PC-3 (cell line): ENCODE measurements around the gene TRPM1. TPM values are rescaled to one million over a fixed set of nuclear protein-coding genes. Genes with fewer than 3 reads are reported as not detected.

Experiments
- ATAC-seq: fragments of 200-7000 bp; cut with Tn5 transposase; 2 replicates; pipeline ENCODE4 v1.9.1; 2020; ENCODE audit warnings: mild to moderate bottlenecking, moderate library complexity
- BruUV-seq: library from RNA; stranded (reverse); fragments of 400-500 nt; replicated peaks from 2 replicates; lab custom pipeline; 2021; lab: Mats Ljungman, UMichigan
- CTCF ChIA-PET: fragments of 300-600 bp; sonication (Branson Sonifier 250); formaldehyde crosslinking; loops from one replicate; lab custom pipeline; 2022; ENCODE audit warnings: antibody characterized with exemption; lab: Charles Lee
- POLR2A ChIA-PET: fragments of 300-600 bp; sonication (Branson Sonifier 250); formaldehyde crosslinking; loops from one replicate; lab custom pipeline; 2022; ENCODE audit warnings: antibody characterized with exemption; ENCODE audit not compliant: unreplicated experiment; lab: Charles Lee
- DNase-seq: peaks from one replicate; pipeline ENCODE4 v3.0.0-alpha.2; 2015
- H2AFZ ChIP-seq: fragments of 300-600 bp; sonication (generic); 2 replicates; pipeline ENCODE4 v1.6.0; 2016; ENCODE audit warnings: antibody characterized with exemption, low read length
- H3F3A ChIP-seq: fragments of 300-600 bp; sonication (generic); one replicate; pipeline ENCODE4 v1.6.0; 2017; ENCODE audit warnings: antibody characterized with exemption, low read length, control low read depth, mild to moderate bottlenecking; ENCODE audit not compliant: unreplicated experiment
- H3K27ac ChIP-seq: fragments of 300-600 bp; sonication (generic); 2 replicates; pipeline ENCODE4 v1.5.1; 2016; ENCODE audit warnings: mild to moderate bottlenecking, low read length
- H3K27me3 ChIP-seq: fragments of 300-600 bp; sonication (generic); 2 replicates; pipeline ENCODE4 v1.6.1; 2016; ENCODE audit warnings: low read length, mixed read lengths
- H3K36me3 ChIP-seq: fragments of 300-600 bp; sonication (generic); 2 replicates; pipeline ENCODE4 v1.6.1; 2016; ENCODE audit warnings: low read depth, mixed run types, low read length, mixed read lengths
- H3K4me1 ChIP-seq: fragments of 300-600 bp; sonication (generic); 2 replicates; pipeline ENCODE4 v1.5.1; 2016; ENCODE audit warnings: low read length; ENCODE audit not compliant: insufficient read depth
- H3K4me2 ChIP-seq: fragments of 300-600 bp; sonication (generic); 2 replicates; pipeline ENCODE4 v1.6.0; 2016; ENCODE audit warnings: low read length
- H3K4me3 ChIP-seq: fragments of 300-600 bp; sonication (generic); 2 replicates; pipeline ENCODE4 v1.5.1; 2016; ENCODE audit warnings: mild to moderate bottlenecking, low read length, mixed read lengths
- H3K79me2 ChIP-seq: fragments of 300-600 bp; sonication (generic); 2 replicates; pipeline ENCODE4 v1.6.1; 2017; ENCODE audit warnings: low read length, mixed read lengths
- H3K9ac ChIP-seq: fragments of 300-600 bp; sonication (generic); 2 replicates; pipeline ENCODE4 v1.6.0; 2016; ENCODE audit warnings: mild to moderate bottlenecking, low read length
- H3K9me2 ChIP-seq: fragments of 300-600 bp; sonication (generic); replicated peaks from 2 replicates; pipeline ENCODE4 v1.6.1; 2016; ENCODE audit warnings: mixed run types, low read length, mixed read lengths
- H3K9me3 ChIP-seq: fragments of 300-600 bp; sonication (generic); 2 replicates; pipeline ENCODE4 v1.6.1; 2016; ENCODE audit warnings: low read length, mixed read lengths
- H4K20me1 ChIP-seq: fragments of 300-600 bp; sonication (generic); 2 replicates; pipeline ENCODE4 v1.6.1; 2016; ENCODE audit warnings: low read length, mixed read lengths
- CTCF ChIP-seq: fragments of 300-600 bp; sonication (generic); conservative IDR thresholded peaks from 2 replicates; pipeline ENCODE4 v1.5.1; 2017; ENCODE audit warnings: antibody characterized with exemption, low read depth, mild to moderate bottlenecking, low read length
- EZH2 ChIP-seq: fragments of 300-600 bp; sonication (generic); IDR thresholded peaks from one replicate; pipeline ENCODE4 v1.6.1; 2017; ENCODE audit warnings: antibody characterized with exemption, mild to moderate bottlenecking, low read length; ENCODE audit not compliant: unreplicated experiment
- EZH2phosphoT487 ChIP-seq: fragments of 300-600 bp; sonication (generic); IDR thresholded peaks from 2 replicates; pipeline ENCODE4 v1.6.1; 2018; ENCODE audit warnings: mild to moderate bottlenecking, antibody characterized with exemption, low read length, borderline replicate concordance
- intact Hi-C: fragments of 100-400 bp; cut with micrococcal nuclease; formaldehyde crosslinking; loops from 2 replicates; pipeline ENCODE4 v1.9.0; 2023
- total RNA-seq: library from RNA; depleted of rRNA; stranded (reverse); fragments of >200 nt; gene quantifications from 2 replicates; pipeline ENCODE4 v1.2.3, GENCODE V29; 2014

The TRPM1 gene
- total RNA-seq, 1 experiment from 2014 or later, result not detected

- H3K4me1 ChIP-seq, result no peaks in the 10 kb centered on the region
- CTCF ChIA-PET, result no interaction called here
- TF ChIP-seq EZH2, result no peak
- no peak for TF ChIP-seq EZH2phosphoT487
- no peak for TF ChIP-seq CTCF
- no peak overlapping the region for H3K4me2 ChIP-seq
- POLR2A ChIA-PET, result no interaction called here
- no peak overlapping the region for H3K27ac ChIP-seq
- intact Hi-C loops, result no loop called here
- no peak overlapping the region for H3K9ac ChIP-seq
- H3K9me3 ChIP-seq, result no peaks in the 10 kb centered on the region
- H2AFZ ChIP-seq, result no peak overlapping the region
- no peaks in the 10 kb centered on the region for H3K36me3 ChIP-seq
- no peak for DNase-seq
- H3K9me2 ChIP-seq, result no peaks in the 10 kb centered on the region
- no peaks in the 10 kb centered on the region for H3K79me2 ChIP-seq
- H3K4me3 ChIP-seq, result no peak overlapping the region
- no TSS peak for BruUV-seq
- no peak for ATAC-seq
- peaks cover 31% of the 10 kb centered on the region for H3K27me3 ChIP-seq
- H3F3A ChIP-seq, result no peaks in the 10 kb centered on the region
- H4K20me1 ChIP-seq, result no peaks in the 10 kb centered on the region
These were observed 35.2 kb upstream of the TRPM1 start for GRCh38 chr15:31136607-31137328.

DNA sequence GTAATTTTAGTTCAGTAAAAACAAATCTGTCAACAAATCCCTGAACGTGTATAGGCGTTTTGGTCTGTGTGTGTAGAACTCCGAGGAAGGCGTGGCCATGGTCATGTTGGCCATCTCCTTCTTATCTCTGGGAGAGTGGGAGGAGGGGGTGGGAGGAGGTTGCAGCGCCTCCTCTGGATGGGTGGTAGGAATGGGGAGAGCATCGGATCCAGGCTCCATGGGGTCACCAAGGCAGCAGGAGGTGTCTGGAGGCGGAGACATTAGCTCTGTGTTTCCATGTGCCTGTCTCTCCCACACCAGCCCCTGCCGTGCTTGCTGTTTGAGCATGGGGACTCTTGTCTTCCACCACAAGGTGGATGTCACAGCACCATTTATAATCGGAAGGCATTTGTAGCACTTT lies 34.5 kb upstream of the TRPM1 start:
- Histone ChIP-seq H3K79me2 (no peaks in the 10 kb centered on the region), H3K36me3 (no peaks in the 10 kb centered on the region), H3K4me3 (no peak overlapping the region), H3K27me3 (peaks cover 31% of the 10 kb centered on the region), H4K20me1 (no peaks in the 10 kb centered on the region), H3K4me1 (no peaks in the 10 kb centered on the region), H3K9ac (no peak overlapping the region), H3K4me2 (no peak overlapping the region), H3K9me3 (no peaks in the 10 kb centered on the region), H3K9me2 (no peaks in the 10 kb centered on the region), H3F3A (no peaks in the 10 kb centered on the region), H3K27ac (no peak overlapping the region), H2AFZ (no peak overlapping the region)
- ChIA-PET POLR2A (no interaction called here), CTCF (no interaction called here)
- BruUV-seq, result no TSS peak
- ATAC-seq (no peak), DNase-seq (no peak)
- intact Hi-C loops, result no loop called here
- TF ChIP-seq CTCF (no peak; the same call in 1 of the 2 replicates), EZH2phosphoT487 (no peak), EZH2 (no peak)

- no peaks in the 10 kb centered on the region for H3K36me3 ChIP-seq
- no peak overlapping the region for H3K4me2 ChIP-seq
- no peak overlapping the region for H2AFZ ChIP-seq
- H3K27ac ChIP-seq, result no peak overlapping the region
- no peak overlapping the region for H3K9ac ChIP-seq
- CTCF ChIA-PET, result no interaction called here
- no peaks in the 10 kb centered on the region for H3F3A ChIP-seq
- H4K20me1 ChIP-seq, result no peaks in the 10 kb centered on the region
- no TSS peak for BruUV-seq
- H3K9me2 ChIP-seq, result no peaks in the 10 kb centered on the region
- H3K79me2 ChIP-seq, result no peaks in the 10 kb centered on the region
- intact Hi-C loops, result no loop called here
- TF ChIP-seq CTCF (no peak), EZH2 (no peak), EZH2phosphoT487 (no peak)
- H3K9me3 ChIP-seq, result no peaks in the 10 kb centered on the region
- H3K4me3 ChIP-seq, result no peak overlapping the region
- POLR2A ChIA-PET, result no interaction called here
- DNase-seq, result no peak
- no peak for ATAC-seq
- peaks cover 31% of the 10 kb centered on the region for H3K27me3 ChIP-seq
- no peaks in the 10 kb centered on the region for H3K4me1 ChIP-seq
These were observed 34.0 kb upstream of the TRPM1 start for GRCh38 chr15:31135523-31135922.
